H54 (cell line): ENCODE measurements around the gene WNK4.

Experiments used
- DNase-seq: peaks from one replicate; pipeline ENCODE4 v3.0.0; 2011; ENCODE audit warnings: low spot score, mixed read lengths; ENCODE audit not compliant: insufficient read length
- FAIRE-seq: peaks from 3 replicates; lab custom pipeline; 2011; peaks lifted over from hg19 to GRCh38; lab: Jason Lieb, UNC
- POLR2A ChIP-seq: IDR thresholded peaks from 2 replicates; pipeline ENCODE4 v1.6.1; 2011; ENCODE audit warnings: low read depth, mild to moderate bottlenecking, low read length

Gene WNK4

DNA sequence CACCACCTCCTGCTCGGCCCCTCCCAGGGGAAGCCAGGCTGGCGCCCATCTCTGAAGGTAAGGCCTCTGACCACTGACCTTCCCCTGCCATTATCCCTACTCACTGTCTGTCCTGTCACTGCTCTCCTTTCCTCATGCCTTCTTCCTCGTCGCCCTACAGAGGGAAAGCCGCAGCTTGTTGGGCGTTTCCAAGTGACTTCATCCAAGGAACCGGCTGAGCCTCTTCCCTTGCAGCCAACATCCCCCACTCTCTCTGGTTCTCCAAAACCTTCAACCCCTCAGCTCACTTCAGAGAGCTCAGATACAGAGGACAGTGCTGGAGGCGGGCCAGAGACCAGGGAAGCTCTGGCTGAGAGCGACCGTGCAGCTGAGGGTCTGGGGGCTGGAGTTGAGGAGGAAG, 15.1 kb downstream of the WNK4 start:
- FAIRE-seq, result no peak
- no peak for DNase-seq
- TF ChIP-seq POLR2A, result no peak

DNA sequence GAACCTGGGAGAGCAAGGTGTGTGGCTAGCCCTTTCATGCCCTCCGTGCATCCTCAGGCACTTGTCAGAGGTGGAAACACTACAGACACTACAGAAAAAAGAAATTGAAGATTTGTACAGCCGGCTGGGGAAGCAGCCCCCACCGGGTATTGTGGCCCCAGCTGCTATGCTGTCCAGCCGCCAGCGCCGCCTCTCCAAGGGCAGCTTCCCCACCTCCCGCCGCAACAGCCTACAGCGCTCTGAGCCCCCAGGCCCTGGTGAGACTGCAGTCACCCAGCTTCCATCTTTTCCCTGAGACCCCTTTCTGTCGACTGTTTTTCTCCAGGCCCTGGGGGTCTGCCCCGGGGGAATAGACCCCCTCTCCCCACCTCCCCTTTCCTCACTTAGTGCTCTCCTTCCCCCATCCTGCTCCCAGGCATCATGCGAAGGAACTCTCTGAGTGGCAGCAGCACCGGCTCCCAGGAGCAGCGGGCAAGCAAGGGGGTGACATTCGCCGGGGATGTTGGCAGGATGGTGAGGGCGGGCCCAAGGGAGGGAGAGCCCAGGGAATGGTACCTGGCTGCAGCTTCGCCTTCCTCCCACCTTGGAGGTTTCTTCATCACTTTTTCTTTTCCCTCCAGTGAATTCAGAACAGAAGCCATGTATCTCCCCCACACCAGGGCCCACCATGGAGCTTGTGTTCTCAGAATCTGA, 15.8 kb downstream of the WNK4 start:
- DNase-seq (no peak), FAIRE-seq (no peak)
- no peak for TF ChIP-seq POLR2A

GRCh38 chr17:42797067-42798007, 16.9 kb downstream of the WNK4 start:
- DNase-seq (no peak), FAIRE-seq (no peak)
- no peak for TF ChIP-seq POLR2A

DNA sequence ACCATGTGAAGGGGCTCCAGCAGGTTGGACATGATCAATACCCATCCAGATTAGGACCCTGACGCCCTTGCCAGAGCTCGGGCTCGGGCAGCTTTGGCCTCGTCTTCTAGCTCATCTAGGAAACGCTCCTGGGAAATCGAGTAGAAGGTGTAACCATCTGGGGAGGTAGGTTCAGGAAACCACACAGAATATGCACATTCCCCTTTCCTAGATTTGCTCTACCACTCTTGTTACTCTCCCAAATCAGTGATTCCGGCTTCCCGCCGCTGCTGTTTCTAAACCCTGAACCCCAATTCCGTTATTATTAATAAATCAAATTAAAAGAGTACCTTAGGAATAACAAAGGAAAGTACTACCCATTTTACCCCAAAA, 17.6 kb downstream of the WNK4 start:
- no peak for FAIRE-seq
- DNase-seq, result no peak
- TF ChIP-seq POLR2A, result no peak

GRCh38 chr17:42798383-42799380, 18.3 kb downstream of the WNK4 start, which contains the start of the genes CNTD1 and COA3:
Gene CNTD1 (plus strand): TSS chr17:42798861. CDS start chr17:42799068, 207 bp downstream.
Gene COA3 (minus strand): TSS chr17:42798704. CDS start chr17:42798681, 23 bp downstream.
- DNase-seq, result peak; percentile 92
- peak; percentile 83 for TF ChIP-seq POLR2A
- FAIRE-seq, result no peak

DNA sequence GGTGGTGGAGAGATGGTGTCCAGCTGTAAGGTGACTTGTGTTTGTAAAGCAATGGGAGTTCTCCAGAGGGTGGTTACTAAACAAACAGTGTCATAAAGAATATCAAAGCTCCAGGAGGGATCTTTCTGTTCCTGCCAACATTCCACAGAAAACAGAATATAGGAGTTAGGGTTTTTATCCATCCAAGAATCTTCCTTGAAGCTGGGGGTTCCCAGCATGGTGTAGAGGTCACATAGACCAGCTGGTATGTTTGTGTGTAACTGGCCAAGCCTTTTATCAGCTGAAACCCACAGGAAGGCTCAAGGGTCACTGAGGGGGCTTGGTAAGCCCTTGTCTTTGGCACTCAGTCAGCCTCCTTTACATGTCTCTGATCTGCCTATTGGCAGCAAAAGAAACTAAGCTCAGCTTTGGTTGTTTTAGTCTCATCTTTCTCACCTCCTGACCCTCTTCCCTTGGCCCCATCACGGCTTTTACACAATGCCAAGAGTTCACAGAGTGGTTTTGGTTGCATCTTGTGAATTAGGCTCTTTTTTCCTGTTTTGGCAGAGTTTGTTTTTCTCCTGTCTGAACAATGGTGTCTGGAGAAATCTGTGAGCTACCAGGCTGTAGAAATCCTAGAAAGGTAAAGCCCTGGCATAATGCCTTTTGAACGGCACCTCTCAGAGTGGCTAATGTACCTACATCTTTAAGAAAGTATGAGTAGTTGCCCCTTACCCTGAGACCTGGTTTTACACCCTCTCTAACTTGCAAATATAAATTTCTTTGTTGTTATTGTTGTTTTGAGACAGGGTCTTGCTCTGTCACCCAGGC, 22.9 kb downstream of the WNK4 start:
- TF ChIP-seq POLR2A, result no peak
- no peak for DNase-seq
- no peak for FAIRE-seq

DNA sequence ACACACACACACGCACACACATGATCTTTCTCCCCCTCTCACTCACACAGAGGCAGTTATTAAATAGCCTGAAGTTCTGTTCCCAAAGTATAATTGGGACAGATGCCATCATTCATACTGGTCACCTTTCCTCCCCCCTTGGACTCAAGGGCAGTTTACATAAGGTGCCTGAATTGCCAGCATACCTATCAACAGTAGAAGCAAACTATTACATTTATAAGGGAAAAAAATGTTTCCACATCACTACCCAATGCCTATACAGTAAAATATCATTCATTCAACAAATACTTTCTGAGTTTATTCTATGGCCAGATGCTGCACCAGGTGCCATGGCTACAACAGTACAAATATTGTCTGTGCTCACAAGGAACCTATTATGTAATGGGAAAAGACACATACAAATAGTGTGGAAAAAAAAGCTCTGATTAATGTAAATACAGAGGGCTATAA, 24.5 kb downstream of the WNK4 start:
- DNase-seq (no peak), FAIRE-seq (no peak)
- no peak for TF ChIP-seq POLR2A

DNA sequence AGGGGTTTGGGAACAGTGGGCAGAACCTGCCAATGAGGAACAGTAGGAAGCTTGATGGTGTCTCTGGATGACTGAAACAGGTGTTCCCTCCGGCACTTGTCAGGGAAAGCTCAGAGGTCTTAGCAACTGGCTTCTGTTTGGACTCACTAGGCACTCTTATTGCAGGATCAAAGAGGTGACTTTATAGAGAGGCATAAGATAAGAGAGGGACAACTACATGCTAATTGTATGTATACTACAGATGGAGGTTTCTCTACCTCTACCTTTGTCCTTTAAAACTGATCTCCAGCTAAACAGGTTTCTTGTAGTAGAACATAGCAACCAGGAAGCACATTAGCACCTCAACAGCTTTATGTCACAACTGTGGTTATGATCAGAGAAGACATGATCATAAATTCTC, 25.8 kb downstream of the WNK4 start:
- DNase-seq, result no peak
- FAIRE-seq, result no peak
- no peak for TF ChIP-seq POLR2A

GRCh38 chr17:42809250-42809649, 28.8 kb downstream of the WNK4 start:
- FAIRE-seq (peak; percentile 72), DNase-seq (peak; percentile 54)
- no peak for TF ChIP-seq POLR2A

GRCh38 chr17:42814633-42815399, 34.4 kb downstream of the WNK4 start:
- TF ChIP-seq POLR2A, result no peak
- FAIRE-seq (peak; percentile 84), DNase-seq (peak; percentile 64)

- DNase-seq (no peak), FAIRE-seq (no peak)
- TF ChIP-seq POLR2A, result no peak
These were observed 37.5 kb downstream of the WNK4 start for GRCh38 chr17:42817866-42818265.

GRCh38 chr17:42818379-42818778, 38.0 kb downstream of the WNK4 start:
- FAIRE-seq (no peak), DNase-seq (no peak)
- TF ChIP-seq POLR2A, result no peak
